ENCODE measurements around the gene HECA.

Gene HECA

GRCh38 chr6:139172151-139172550 is 37.3 kb downstream of the HECA start:
- DNase-seq (ENCODE audit: low read depth): no peak
- no peak overlapping the region for H3K4me3 ChIP-seq (ENCODE audit: low read depth, low read length)
- TF ChIP-seq CTCF (IDR thresholded peaks at IDR 0.05; ENCODE audit: low read depth, low read length, missing control alignments): no peak

DNA sequence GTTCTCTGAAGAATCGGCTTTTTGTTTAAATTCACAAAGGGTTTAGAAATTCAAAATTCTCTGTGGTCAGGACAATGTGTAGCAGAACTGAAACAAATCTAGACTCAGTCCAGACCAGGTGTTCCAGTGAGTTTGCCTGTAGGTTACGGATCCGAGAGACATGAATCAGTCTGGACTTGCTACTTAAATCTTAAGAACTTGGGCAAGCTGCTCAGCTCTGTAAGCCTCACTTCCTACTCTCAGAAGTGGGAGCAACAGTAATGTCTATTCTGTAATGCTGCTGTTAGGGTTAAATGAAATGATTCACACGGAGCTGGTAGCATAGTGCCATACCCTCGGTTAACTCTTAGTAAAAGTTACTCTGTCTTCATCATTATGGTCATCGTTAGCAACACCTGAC is 37.7 kb downstream of the HECA start:
- DNase-seq (ENCODE audit: low read depth): no peak
- no peak overlapping the region for H3K4me3 ChIP-seq (ENCODE audit: low read depth, low read length)
- TF ChIP-seq CTCF (IDR thresholded peaks at IDR 0.05; ENCODE audit: low read depth, low read length, missing control alignments): no peak

DNA sequence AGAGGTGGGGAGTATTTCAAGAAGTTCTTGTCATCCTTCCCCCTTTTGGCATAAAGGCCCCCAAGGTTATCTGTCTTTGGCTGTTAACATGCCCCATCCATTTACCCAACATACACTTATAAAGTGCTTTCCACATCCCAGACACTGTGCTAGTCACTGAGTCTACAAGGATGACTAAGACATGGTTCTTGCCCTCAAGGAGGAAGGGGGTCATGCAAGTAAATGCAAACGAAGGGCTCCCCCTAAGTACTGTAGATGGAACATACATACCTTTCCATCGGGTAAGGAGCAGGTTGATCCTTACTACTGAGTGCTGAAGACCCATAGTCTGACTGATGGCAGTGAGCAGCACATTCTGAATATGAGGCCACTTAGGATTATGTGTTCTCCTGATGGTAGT is 38.3 kb downstream of the HECA start:
- no peak overlapping the region for H3K4me3 ChIP-seq (ENCODE audit: low read depth, low read length)
- no peak for DNase-seq (ENCODE audit: low read depth)
- TF ChIP-seq CTCF (IDR thresholded peaks at IDR 0.05; ENCODE audit: low read depth, low read length, missing control alignments): no peak

DNA sequence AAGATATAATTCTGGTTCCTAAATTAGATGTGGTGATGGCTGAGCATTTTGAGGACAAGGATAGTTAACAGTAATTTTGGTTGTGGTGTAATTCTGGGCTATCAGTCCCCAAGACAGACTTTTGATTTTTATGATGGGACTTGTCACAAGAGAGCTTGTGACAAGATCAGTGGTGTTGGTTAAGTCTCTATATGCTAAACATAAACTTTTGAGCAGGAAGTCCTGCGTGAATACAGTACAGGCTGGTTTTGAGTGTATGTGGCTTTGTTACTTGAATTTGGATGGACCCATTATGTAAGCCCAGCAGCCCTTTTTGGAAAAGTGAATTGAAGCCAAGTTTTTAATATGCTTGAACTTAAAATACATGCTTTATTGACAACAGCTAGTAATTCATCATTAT is 38.9 kb downstream of the HECA start:
- H3K4me3 ChIP-seq (ENCODE audit: low read depth, low read length): no peak overlapping the region
- no peak for DNase-seq (ENCODE audit: low read depth)
- TF ChIP-seq CTCF (IDR thresholded peaks at IDR 0.05; ENCODE audit: low read depth, low read length, missing control alignments): no peak

GRCh38 chr6:139174961-139175360 is 40.1 kb downstream of the HECA start:
- H3K4me3 ChIP-seq (ENCODE audit: low read depth, low read length): no peak overlapping the region
- no peak for DNase-seq (ENCODE audit: low read depth)
- TF ChIP-seq CTCF (IDR thresholded peaks at IDR 0.05; ENCODE audit: low read depth, low read length, missing control alignments): no peak

DNA sequence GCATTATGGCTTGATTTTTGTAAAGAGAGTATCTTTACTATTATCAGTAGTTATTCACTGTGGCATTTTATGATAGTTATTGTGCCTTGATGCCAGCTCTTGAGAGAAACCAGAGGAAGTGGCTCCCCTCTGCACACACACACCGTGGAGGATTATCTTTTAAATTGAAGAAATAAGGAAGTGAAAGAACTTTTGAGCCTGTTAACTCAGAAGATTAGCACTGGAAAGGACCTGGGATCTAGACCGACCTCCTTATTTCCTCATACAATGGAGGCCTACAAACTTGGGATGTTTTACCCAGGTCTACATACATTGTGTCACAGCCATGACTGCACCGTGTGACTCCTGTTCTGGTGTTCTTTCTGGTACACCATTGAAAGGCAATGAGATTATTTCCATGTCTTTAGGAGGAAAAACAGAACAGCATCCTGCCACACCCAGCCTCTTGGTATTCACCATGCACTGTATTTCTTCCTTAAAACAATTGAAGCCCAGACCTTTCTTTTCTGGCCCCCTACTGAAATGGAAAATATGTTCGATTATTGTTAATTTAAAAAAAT is 40.6 kb downstream of the HECA start:
- DNase-seq (ENCODE audit: low read depth): no peak
- H3K4me3 ChIP-seq (ENCODE audit: low read depth, low read length): no peak overlapping the region
- no peak for TF ChIP-seq CTCF (IDR thresholded peaks at IDR 0.05; ENCODE audit: low read depth, low read length, missing control alignments)

DNA sequence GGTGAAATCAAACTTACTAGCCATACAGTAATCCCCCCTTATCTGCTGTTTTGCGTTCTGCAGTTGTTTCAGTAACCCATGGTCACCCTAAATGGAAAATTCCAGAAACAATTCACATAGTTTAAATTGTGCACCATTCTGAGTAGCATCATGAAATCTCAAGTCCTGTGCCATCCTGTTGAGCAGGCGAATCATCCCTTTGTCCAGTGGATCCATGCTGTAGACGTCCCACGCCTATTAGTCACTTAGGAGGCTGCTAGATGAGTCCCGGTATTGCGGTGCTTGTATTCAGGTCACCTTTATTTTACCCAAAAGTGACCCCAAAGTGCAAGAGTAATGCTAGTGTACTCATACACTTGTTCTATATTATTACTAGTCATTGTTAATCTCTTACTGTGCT is 46.4 kb downstream of the HECA start:
- TF ChIP-seq CTCF (IDR thresholded peaks at IDR 0.05; ENCODE audit: low read depth, low read length, missing control alignments): no peak
- DNase-seq (ENCODE audit: low read depth): no peak
- H3K4me3 ChIP-seq (ENCODE audit: low read depth, low read length): no peak overlapping the region

Data from GM12864 (cell line).